Left lung (tissue), 10 donors: ENCODE measurements around the gene TSPEAR. TPM values are rescaled to one million over a fixed set of nuclear protein-coding genes. Genes with fewer than 3 reads are reported as not detected.

Experiments used
- ATAC-seq: fragments of 200-7000 bp; cut with Tn5 transposase; one replicate; pipeline ENCODE4 v1.9.1; 2020; ENCODE audit warnings: moderate library complexity
- DNase-seq, 4 donors: peaks; one replicate each; pipeline ENCODE4 v3.0.0-alpha.2; 2013 to 2020
- H3K27ac ChIP-seq, 2 donors: fragments of 200-600 bp; sonication (generic) in 1 of 2; one replicate each; pipeline versions ENCODE4 v1.5.0 to v1.8.0; 2020 to 2021
- H3K27me3 ChIP-seq, 2 donors: fragments of 200-600 bp; sonication (generic) in 1 of 2; one replicate each; pipeline versions ENCODE4 v1.5.0 to v1.8.0; 2020 to 2021
- H3K36me3 ChIP-seq, 2 donors: fragments of 200-600 bp; sonication (generic) in 1 of 2; one replicate each; pipeline versions ENCODE4 v1.5.0 to v1.8.0; 2020 to 2021
- H3K4me1 ChIP-seq, 2 donors: fragments of 200-600 bp; one replicate each; pipeline ENCODE4 v1.8.0; 2021
- H3K4me3 ChIP-seq, 2 donors: fragments of 200-600 bp; sonication (generic) in 1 of 2; one replicate each; pipeline versions ENCODE4 v1.5.0 to v1.8.0; 2020 to 2021; ENCODE audit warnings: mild to moderate bottlenecking in 1 of 2
- H3K9me3 ChIP-seq, 2 donors: fragments of 200-600 bp; sonication (generic) in 1 of 2; one replicate each; pipeline versions ENCODE4 v1.5.0 to v1.8.0; 2020 to 2021
- CTCF ChIP-seq, 2 donors: fragments of 200-600 bp; sonication (generic) in 1 of 2; IDR thresholded peaks; one replicate each; pipeline versions ENCODE4 v1.5.0 to v1.8.0; 2021; ENCODE audit warnings: antibody characterized with exemption in 2 of 2
- intact Hi-C, 2 donors: fragments of 100-400 bp; cut with DNase I; formaldehyde crosslinking; loops; one replicate each; pipeline versions ENCODE4 v1.11.2 to v1.14.2; 2022
- polyA plus RNA-seq, 6 donors: library from polyadenylated mRNA; unstranded; fragments of 120-200 nt; gene quantifications; one replicate each; pipeline ENCODE4 v1.2.1, GENCODE V29; 2013; ENCODE audit not compliant: insufficient read length in 6 of 6
- total RNA-seq, 2 donors: library from RNA; stranded (reverse); fragmentation: NEBNext Ultra II Directional; extraction: Animal tissue kit (Norgen Biotek cat#: 25700); gene quantifications; one replicate each; pipeline ENCODE4 v1.2.1, GENCODE V29; 2021
- donor health status: DM: no; HTN: yes; CAD: no.
- donor health status: DM: no; HTN: no; CAD: no.

The TSPEAR gene
- total and polyA plus RNA-seq, 8 donors, result 0.10 to 4.7 (median 3.3) TPM

GRCh38 chr21:44524414-44525371 is 186.7 kb downstream of the TSPEAR start:
- peaks cover 0 to 22% of the 10 kb centered on the region in 2 donors for H3K27me3 ChIP-seq
- DNase-seq (no peak), ATAC-seq (no peak)
- H3K4me1 ChIP-seq, result no peaks in the 10 kb centered on the region
- no peaks in the 10 kb centered on the region for H3K9me3 ChIP-seq
- intact Hi-C loops, result no loop called here
- H3K36me3 ChIP-seq, result no peaks in the 10 kb centered on the region
- no peak for TF ChIP-seq CTCF (IDR thresholded peaks at IDR 0.05)
- no peak overlapping the region for H3K27ac ChIP-seq
- H3K4me3 ChIP-seq, result no peak overlapping the region

GRCh38 chr21:44523567-44524413 is 187.6 kb downstream of the TSPEAR start:
- peak in 1 of 4 donors; percentile 10 for DNase-seq
- Histone ChIP-seq H3K27ac (no peak overlapping the region), H3K9me3 (no peaks in the 10 kb centered on the region), H3K4me1 (no peaks in the 10 kb centered on the region), H3K27me3 (peaks cover 0 to 30% of the 10 kb centered on the region in 2 donors), H3K36me3 (no peaks in the 10 kb centered on the region), H3K4me3 (no peak overlapping the region)
- TF ChIP-seq CTCF (IDR thresholded peaks at IDR 0.05), result no peak
- ATAC-seq, result no peak
- intact Hi-C loops, result no loop called here

GRCh38 chr21:44522753-44523204 is 188.6 kb downstream of the TSPEAR start:
- ATAC-seq (no peak), DNase-seq (peak in 1 of 4 donors; percentile 13)
- Histone ChIP-seq H3K4me3 (no peak overlapping the region), H3K27me3 (peaks cover 0 to 36% of the 10 kb centered on the region in 2 donors), H3K4me1 (no peaks in the 10 kb centered on the region), H3K36me3 (no peaks in the 10 kb centered on the region), H3K9me3 (no peaks in the 10 kb centered on the region), H3K27ac (no peak overlapping the region)
- no peak for TF ChIP-seq CTCF (IDR thresholded peaks at IDR 0.05)
- intact Hi-C loops, result no loop called here

DNA sequence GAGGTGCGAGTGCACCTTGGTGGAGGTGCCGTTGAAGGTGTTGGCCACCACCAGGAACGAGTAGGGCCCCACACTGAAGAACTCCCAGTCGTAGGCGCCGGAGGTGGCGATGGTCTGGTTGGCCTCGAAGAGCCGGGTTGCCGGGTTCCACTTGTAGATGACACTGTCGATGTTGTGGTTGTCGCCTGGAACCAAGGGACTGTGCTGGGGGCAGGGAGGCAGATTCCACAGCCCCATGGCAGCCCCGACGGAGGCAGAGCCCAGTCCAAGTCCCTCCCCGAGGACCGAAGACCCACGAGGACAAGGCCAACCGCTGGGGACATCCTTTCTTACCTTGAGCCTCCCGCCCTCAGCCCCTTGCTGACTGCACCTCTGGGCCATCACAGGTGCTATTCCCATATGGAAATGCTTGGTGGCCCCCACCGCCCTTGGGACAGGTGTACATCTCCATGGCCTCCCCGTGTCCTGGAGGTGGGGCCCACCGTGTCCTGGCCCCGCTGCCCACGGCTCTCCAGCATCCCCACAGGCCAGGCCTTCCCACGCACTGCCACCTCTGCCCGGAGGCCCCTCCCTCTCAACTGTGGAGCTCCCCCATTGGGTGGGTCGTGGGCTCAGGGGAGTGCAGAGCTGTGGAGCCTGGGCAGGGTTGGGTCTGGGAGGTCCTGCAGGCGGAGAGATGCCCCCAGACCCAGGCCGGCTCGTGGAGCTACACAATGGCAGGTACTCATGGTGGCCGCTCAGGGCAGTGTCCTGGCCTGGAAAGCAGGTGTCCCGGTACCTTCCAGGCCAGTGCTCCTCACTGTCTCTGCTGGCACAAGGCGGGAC is 189.2 kb downstream of the TSPEAR start:
- Histone ChIP-seq H3K9me3 (peaks cover 0 to 3% of the 10 kb centered on the region in 2 donors), H3K27me3 (peaks cover 0 to 36% of the 10 kb centered on the region in 2 donors), H3K4me3 (no peak overlapping the region), H3K27ac (no peak overlapping the region), H3K36me3 (no peaks in the 10 kb centered on the region), H3K4me1 (no peaks in the 10 kb centered on the region)
- intact Hi-C loops, result no loop called here
- TF ChIP-seq CTCF (IDR thresholded peaks at IDR 0.05), result no peak
- DNase-seq (peak in 2 of 4 donors; percentile 25 to 70), ATAC-seq (no peak)
